Activated T-cell treated with anti-CD3 and anti-CD28 coated beads, Interleukin-2, amount 50 U/mL, for 48 hours (primary cell): ENCODE data around the gene EPHB2.

Experiments
- DNase-seq, 2 experiments: peaks; one replicate each; pipeline ENCODE4 v3.0.0-alpha.2; 2020

EPHB2 gene

DNA sequence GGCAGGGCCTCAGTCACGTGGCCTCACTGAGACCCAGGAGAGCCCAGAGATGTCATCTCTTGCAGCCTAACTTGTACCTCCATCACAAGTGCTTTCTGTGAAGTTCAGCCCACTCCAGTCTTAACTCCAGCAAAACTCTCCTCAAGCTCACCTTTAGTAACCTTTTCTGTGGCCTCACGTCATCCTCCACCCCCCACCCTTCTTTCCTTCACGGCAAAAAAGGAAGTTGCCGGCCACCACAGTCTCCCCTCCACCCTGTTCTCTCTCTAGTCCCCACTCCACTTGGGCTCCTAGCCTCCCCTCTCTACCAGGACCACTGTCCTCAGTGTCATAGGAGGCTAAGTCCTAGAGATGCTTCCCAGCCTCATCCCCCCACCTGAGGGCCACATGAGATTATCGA is 155.1 kb downstream of the EPHB2 start:
- DNase-seq = no peak

DNA sequence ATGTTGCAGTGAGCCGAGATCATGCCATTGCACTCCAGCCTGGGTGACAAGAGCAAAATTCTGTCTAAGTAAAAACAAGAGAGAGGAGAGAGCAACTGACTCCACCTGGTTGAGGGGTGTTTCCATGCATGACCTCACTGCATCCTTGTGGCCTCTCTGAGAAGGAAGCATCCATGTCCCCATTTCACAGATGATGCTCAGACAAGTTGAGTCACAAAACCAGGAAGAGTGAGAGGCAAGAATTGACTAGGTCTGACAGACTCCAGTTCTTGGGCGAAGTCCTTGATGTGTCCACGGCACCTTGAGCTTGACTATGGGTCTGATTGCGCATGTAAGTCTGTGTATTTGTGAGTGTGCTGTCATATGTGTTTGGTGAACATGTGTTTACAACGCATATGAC is 156.2 kb downstream of the EPHB2 start:
- DNase-seq = no peak

DNA sequence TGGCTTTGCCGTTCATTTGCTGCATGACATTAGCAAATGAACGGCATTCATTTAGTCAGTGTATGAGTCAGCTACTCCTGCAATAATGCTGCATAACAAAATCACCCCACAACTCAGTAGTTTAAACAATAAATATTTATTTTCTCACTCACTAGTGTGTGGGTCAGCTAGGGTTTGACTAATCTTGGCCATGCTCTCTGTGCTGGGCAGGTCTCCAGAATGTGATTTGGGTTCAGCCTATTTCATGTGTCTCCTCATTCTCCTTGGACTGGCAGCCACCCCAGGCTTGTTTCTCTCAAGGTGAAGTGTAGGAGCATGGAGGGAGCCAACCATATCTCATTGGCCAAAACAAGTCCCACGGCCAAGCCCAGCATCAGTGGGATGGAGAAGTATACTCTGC is 157.7 kb downstream of the EPHB2 start:
- DNase-seq = no peak

DNA sequence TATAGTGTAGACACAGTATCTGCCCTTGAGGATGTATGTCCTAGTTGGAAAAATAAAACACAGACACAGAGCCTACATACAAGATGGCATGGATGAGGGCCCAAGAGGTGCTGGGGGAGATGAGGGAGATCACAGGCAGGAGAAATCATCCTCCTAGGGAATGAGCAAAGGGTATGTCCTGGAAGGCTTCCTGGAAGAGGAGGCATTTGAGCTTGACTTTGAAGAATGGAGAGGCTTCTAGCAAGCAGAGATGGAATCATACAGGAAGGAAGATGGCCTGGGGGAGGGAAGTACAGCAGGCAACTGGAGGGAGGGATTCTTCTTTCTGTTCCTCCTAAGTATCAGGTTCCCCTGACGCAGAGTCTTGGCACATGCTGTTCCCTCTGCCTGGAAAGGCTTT is 158.7 kb downstream of the EPHB2 start:
- no peak for DNase-seq

DNA sequence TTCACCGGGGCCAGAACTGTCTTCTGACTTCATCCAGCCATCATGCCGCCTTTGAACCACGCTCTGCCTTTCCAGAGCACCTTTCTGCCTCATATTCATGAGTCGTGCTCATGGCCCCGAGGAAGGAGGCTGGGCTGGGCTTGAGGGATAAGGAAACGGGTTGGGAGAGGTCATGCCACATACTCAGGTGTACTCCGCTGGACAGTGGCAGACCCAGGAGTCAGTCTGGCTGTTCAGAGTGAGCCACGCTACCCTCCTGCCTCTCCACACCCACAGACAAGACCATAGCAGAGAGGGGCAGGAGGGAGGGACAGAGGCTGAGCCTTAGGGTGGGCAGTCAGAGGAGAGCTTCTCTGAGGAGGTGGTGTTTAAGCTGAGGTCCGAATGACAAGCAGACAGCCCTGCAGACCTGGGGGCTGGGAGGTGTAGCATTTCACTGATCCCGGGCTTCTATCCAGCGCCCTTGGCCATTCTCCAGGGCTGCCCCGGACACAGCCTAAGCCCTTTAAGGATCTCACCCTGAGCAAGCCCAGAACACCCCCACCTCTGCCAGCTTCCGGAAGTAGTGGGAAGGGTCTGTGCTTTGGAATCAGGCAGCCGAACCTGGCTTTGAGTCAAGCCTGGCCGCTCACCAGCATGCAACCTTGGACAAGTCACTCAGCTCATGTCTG is 159.7 kb downstream of the EPHB2 start:
- no peak for DNase-seq

DNA sequence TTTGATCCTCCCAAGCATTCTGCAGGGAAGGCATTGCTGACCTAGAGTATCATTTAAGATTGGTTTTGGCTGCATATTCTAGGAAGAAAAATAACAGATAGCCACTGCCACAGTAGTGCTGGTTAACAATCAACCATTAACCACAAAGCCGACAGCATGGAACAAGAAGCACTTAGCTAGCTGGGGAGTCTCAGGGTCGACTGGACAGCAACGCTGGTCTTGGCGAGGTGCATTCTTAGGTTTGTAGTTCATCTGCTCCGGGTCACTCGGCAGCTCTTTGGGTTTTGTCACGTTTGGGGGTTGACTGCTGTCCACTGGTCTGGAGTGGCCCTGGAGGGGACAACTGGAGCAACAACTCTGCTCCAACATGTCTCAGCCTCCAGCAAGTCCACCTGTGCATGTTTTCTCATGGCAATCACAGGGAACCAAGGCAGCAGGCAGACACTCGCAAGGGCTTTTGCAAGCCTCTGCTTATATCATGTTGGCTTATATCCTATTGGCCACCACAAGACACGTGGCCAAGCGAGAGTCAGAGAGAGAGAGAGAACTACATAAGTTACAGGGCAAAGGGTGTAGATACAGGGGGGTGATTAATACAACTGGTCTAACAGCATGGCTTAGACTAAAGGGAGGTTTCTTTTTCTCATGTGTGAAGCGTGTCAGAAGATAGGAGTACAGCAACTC is 162.5 kb downstream of the EPHB2 start:
- DNase-seq = no peak

DNA sequence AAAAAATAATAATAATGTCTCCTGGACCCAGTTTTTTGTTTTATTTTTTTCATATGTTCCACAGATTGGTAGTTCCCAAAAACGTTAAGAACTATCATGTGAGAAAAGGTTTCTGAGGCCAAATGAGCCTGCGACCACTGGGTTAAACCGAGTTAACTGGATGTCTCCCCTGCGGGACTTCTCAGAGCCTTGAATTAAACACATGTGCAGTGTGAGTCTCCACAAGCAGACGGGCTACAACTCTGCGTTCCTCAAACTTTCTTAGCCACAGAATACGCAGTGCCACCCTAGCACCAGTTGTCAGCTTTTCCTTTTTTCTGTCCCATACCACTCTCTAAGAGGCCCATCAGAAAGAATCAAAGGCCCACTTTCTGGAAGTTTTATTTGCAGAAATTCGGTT is 164.1 kb downstream of the EPHB2 start:
- no peak for DNase-seq

DNA sequence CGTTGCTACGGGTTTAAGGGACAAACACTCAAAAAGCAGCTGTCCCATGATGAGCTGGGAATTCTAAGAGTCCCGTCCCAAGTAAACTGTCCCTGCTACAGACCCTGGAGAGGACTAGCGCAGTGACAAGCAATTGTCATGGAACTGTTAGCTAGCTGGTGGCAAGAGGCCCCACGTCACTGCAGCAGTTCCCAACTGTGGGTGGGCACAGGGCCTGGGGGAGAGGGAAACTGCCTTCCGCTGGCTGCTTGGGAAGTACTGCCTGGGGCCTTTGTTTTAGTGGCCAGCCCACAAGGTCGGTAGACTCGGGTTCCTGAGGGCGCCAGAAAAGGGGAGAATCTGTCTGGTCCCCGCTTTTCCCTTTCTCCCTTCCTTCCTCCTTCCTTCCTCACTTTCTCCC is 164.6 kb downstream of the EPHB2 start:
- no peak for DNase-seq

DNA sequence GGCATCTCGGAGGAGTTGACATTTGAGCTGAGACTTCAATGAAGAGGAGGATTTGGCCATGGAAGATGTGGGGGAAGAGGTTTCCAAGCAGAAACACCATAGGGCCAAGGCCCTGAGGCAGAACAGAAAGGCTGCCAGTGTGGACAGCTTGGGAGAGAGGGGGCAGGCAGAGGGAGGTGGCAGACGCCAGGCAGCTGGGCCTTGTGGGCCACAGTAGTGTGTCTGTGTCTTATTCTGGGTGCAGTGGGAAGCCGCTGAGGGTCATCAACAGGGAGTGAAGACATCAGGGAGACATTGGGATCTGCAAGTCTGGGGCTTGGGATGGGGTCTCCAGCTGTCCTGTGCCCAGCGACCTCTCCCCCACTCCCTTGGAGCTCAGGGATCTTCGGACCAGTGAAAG is 165.2 kb downstream of the EPHB2 start:
- DNase-seq = no peak

DNA sequence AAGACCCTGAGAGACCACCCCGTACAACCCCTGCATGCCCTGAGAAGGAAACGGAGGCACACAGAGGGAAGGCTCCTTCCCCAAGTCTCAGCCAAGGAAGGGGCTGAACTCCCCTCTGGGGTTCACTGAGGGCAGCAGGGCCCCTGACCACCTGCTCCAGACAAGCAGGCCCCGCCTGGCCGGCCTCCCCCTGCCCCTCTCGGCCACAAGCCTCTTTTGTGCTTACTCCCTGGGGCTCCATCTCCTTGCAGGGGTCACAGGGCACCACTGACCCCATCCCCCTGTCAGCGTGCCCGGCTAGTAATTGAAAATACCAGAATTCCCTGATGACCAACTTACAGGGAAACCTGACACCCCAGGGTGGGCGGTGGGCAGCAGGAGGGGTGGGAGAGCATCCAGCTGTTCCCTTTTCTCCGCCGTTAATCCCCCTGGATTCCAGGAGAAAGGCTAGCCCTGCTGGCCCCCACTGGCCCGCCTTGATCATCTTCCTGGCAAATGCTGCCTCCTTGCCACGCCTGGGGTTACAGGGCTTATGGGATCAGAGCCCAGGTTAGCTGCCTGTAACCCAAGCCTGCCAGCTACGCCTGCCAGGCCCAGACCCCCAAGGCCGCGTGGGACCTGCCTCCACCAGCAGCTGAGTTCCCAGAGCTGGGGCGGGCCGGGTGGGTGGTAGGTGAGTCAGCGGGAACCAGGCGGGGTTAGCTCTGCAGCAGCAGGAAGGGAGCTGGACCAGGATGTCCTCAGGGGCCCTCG is 165.9 kb downstream of the EPHB2 start:
- no peak for DNase-seq

DNA sequence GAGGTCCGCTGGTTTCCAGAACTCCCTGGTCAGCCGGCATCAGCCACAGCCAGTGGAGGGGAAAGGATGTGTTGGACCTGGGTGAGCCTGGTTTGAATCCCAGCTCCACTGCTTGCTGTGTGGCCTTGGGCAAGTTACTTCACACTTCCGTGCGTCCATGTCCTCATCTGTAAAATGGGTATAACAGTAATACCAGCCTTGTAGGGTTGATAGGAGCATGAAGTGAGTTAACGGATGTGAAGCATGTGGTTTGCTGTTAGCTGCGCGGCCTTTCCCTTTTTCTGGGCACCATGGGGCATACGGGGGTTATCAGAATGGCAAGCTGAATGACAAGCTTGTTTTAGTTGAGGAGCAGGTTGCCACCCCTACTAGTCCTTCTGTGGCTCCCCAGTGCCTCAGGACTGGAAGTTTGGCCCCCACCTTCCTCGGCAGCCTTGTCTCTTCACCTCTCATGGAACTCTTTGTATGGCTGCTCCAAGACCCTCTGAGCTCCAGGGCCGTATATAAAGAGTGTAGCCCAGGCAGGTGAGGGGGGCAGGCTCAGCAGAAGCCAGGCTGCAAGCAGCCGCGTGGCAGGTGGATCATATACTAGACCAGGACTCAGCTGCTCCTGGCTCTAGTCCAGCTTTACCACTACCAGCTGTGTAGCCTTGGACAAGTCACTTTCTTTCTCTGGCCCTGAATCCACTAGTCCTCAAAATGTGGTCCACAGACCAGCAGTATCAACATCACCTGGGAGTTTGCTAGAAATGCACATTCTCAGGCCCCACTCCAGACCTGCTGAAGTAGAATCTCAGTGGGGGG is 166.7 kb downstream of the EPHB2 start:
- DNase-seq = no peak

DNA sequence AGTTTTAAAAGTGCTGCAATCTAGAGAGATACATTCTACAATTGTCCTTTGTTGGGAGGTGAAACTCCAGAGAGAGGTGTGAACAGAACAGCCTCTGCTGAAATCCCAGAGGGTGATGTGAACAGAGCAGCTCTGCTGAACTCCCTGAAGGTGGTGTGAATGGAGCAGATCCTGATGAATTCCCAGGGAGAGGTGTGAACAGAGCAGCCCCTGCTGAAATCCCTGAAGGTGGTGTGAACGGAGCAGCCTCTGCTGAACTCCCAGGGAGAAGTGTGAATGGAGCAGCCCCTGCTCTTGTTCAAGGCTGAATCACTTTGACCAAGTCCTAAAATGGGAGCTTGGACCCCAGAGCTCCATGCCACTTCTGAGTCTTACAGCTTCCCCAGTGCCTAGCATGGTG is 167.3 kb downstream of the EPHB2 start:
- DNase-seq = no peak

DNA sequence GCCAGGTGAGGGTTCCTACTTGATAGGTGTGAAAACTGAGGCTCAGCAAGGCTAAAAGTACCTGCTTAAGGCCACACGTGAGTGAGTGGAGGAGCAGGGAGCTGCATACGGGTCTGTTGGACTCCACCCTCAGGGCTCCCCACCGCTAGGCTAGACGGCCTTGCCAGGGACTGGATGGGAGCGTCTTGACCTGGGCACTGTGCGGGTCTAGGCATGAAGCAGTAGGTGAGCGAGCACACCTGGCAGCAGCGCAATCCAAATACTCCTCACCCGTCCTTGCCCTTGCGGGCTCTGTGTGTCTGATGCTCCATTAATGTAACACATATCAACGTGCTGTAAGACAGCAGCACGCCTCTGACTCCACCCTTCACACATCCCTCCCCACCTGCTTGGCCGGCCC is 168.0 kb downstream of the EPHB2 start:
- DNase-seq = no peak

DNA sequence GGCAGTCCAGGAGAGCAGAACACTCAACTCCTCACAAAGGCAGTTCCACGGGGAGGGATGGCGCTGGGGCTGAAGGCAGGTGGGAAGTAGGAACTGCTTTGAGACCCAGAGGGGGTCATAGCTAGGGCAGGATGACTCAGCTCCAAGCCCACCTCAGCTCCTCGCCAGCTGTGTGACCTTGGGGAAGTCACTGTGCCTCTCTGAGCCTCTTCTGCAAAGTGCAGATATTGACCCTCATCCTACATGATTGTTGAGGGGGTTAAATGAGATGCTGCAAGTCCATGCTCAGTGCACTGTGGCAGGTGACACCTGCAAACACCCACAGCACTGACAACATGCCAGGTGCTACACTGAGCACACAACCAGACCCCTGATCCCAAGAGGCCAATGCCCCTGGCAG is 168.8 kb downstream of the EPHB2 start:
- no peak for DNase-seq

DNA sequence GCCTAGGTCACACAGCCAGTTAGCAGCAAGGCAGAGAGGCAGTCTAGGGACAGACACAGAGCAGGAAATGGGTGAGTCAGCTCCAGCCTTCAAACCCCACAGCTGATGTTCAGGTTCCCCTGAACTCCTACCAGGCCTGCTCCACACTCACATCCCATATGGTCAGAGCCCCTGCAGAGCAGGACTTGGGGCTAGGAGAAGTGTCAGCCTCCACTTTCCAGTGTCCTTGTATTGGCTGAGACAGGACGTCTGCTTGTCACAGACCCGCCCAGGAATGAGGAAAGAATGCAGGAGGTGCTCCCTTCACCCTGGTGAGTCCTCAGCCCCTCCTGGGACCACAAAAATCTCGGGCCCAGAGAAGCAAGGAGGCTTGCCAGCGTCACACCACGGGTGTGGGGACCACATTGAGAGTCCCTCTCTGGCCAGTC is 169.5 kb downstream of the EPHB2 start:
- no peak for DNase-seq

DNA sequence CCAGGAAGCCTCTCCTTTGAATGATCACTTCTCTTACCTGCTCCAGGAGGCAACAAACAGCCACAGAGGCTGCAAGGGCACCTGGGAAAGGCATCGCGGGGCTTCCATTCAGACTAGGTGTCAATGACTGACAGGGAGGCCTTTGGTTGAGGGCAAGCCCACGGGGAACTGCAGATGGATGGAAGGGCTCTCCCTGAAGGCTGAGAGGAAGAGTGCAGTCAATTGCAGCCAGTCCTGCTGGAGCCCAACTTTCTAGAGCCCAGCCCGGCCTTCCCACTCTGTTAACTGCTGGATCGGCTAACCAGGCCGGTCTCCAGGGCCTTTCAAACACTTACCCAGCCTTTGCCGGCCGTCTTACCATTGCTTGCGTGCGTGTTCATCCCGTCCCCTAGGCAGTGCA is 172.8 kb downstream of the EPHB2 start:
- no peak for DNase-seq

DNA sequence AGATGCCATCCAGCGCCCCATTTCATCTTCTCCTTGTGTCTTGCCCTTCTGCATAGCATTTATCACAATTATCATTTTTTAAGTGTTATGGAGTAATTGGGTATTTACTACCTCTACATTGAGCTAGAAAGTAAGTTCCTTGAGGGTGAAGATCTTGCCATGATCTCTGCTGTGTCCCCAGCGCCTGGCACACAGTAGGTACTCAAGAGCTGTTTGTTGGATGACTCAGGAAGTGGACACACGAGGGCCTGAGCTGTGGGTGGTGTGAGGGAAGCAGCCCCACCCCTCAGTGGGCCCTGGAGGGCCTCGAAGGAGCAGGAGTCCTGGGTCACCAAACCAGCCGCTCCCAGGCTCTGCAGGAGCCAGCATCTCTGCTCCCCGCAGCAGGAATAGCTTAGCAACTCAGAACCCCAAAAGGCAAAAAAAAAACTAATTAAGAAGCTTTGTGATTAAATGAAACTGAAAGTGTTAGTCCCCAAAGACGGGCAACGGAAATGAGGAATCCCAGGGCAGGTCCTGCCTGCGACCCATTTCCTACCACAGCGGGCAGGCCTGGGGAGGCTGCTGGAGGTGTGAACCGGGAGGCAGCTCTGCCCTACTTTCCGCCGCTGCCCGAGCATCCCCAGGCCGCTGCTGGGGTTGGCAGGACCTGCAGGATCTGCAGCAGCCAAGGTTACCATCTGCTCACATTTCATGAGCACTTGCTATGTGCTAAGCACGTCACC is 174.3 kb downstream of the EPHB2 start:
- no peak for DNase-seq

DNA sequence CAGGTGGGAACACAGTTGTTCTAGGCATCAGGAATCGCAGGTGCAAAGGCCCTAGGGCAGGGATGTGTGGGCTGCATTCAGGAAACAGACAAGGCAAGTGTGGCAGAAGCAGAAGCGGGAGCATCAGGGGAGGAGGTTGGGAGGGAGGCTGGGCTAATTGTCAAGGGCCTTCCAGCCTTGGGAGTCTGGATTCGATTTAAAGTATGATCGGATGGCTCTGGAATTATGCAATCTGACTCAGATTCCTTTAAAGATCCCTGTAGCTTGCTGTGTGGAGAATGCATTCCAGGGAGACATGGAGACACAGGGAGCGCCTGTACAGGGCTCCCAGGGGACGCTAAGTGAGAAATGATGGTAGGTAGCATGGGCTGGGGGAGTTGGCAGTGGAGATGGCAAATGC is 175.6 kb downstream of the EPHB2 start:
- DNase-seq = no peak

DNA sequence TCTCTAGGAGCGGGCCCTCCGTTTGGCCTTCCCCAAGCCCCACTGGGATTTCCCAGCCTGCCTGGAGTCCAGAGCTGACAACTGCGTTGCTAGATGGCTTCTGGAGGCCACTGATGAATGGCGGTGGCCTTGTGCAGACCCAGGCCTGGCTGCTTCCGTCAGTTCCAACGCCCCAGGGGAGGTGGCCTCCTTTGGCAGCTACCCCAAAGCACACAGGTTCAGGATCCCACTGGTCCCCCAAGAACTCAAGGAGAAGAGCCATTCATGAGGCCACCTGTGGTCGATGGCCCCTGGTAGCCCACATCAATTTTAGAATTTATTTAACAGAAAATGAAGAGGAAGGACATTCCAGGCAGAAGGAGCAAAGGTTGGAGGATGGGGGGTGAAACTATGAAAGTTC is 176.9 kb downstream of the EPHB2 start:
- DNase-seq = no peak

DNA sequence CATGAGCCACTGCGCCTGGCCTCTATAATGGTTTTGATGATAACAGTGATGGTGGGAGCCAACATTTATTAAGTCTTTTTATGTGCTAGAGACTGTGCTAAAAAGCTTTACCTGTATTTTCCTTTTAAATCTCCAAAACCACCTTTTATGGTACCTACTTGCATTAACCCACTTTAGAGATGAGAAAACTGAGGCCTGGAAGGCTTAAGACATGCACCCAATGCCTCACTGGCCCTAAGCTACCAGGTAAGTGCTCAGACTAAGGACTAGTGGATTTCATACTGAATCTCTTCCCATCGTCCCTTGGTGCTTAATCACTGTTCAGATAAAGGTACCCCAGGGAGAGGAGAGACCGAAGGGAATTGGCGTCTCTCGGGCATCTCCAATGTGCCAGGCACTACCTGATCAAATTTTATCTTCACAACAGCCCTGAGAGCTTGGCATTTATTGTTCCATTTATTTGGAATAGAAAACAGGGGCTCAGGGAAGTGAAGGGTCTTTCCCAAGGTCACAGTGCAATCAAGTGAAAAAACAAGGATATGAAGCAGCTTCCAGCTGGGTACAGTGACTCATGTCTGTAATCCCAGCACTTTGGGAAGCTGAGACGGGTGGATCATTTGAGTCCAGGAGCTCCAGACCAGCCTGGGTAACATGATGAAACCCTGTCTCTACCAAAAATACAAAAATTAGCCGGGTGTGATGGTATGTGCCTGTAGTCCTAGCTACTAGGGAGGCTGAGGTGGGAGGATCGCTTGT is 177.9 kb downstream of the EPHB2 start:
- no peak for DNase-seq

DNA sequence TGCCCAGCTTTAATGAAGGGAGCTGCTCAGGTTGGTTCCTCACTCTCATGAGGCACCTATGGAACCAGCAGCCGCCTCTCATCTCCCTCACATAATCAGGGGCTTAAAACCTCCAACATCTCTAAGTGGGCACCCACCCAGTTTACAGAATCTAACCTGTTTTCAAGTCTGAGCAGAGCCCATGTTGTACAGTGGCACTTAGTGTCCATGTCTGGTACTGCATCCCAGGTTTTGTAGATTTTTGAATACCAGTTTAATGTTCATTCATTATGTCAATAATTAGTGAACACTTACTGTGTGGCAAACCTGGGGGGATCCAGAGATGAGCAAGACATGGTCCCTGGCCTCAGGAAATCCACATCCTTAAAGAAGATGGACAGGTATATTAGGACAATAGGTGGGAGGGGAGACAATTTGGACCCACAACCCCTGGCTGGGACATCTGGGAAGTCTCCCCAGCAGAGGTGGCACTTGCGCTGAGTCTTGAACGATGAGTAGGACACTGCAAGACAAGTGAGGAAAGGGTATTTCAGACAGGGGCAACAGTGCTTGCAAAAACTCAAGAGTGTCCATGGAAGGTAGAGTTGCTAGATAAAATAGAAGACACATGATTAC is 178.7 kb downstream of the EPHB2 start:
- DNase-seq = peak in 1 of 2 experiments; percentile 22
